Stomach smooth muscle (tissue), 2 donors: ENCODE measurements around the gene NT5C.
"Not testable (repeated sequence)": the region's sequence is repeated elsewhere in the genome, so short reads cannot be mapped to it uniquely, and the experiment has no call there.

ENCODE experiments used
- H3K27ac ChIP-seq: one replicate; pipeline ENCODE4 v1.7.0; 2013; ENCODE audit warnings: mild to moderate bottlenecking, low read length, inconsistent platforms
- H3K27me3 ChIP-seq, 2 donors: one replicate each; pipeline ENCODE4 v1.7.0; 2013; ENCODE audit warnings: low read length in 2 of 2; ENCODE audit not compliant: insufficient read depth in 2 of 2, control insufficient read depth in 1 of 2
- H3K36me3 ChIP-seq, 2 donors: one replicate each; pipeline ENCODE4 v1.7.0; 2013; ENCODE audit warnings: low read length in 2 of 2; ENCODE audit not compliant: control insufficient read depth in 2 of 2, insufficient read depth in 2 of 2
- H3K4me1 ChIP-seq: one replicate; pipeline ENCODE4 v1.7.0; 2013; ENCODE audit warnings: low read length; ENCODE audit not compliant: control insufficient read depth, insufficient read depth
- H3K4me3 ChIP-seq, 2 donors: one replicate each; pipeline ENCODE4 v1.7.0; 2013; ENCODE audit warnings: low read length in 2 of 2
- H3K9ac ChIP-seq, 2 donors: one replicate each; pipeline ENCODE4 v1.7.0; 2013; ENCODE audit warnings: low read length in 2 of 2, mild to moderate bottlenecking in 1 of 2
- H3K9me3 ChIP-seq, 2 donors: one replicate each; pipeline ENCODE4 v1.7.0; 2013; ENCODE audit warnings: low read length in 2 of 2; ENCODE audit not compliant: control insufficient read depth in 2 of 2
- donor health status: healthy.
- donor health status: Pancreatic carcinoma.

Gene NT5C

GRCh38 chr17:75131278-75132017, at the start of gene NT5C:
Gene NT5C (minus strand): TSS chr17:75131742. CDS start chr17:75131707, 35 bp downstream.
- H3K27me3 ChIP-seq, result no peaks in the 10 kb centered on the region
- H3K9me3 ChIP-seq, result no peaks in the 10 kb centered on the region
- H3K4me3 ChIP-seq, result peak within 1 kb of the TSS; percentile 84
- peaks cover 0 to 4% of the 10 kb centered on the region in 2 donors for H3K36me3 ChIP-seq
- peaks cover 8% of the 10 kb centered on the region for H3K4me1 ChIP-seq
- peak within 1 kb of the TSS; percentile 77 for H3K27ac ChIP-seq
- peak within 1 kb of the TSS; percentile 81 to 92 for H3K9ac ChIP-seq

GRCh38 chr17:75181110-75181509, 49.6 kb upstream of the NT5C start:
- Histone ChIP-seq H3K9ac (peak overlapping the region in 1 of 2 donors; percentile 93), H3K9me3 (no peaks in the 10 kb centered on the region), H3K4me3 (peak overlapping the region; percentile 90), H3K27me3 (no peaks in the 10 kb centered on the region), H3K27ac (no peak overlapping the region), H3K36me3 (peaks cover 2 to 3% of the 10 kb centered on the region in 2 donors), H3K4me1 (peaks cover 17% of the 10 kb centered on the region)

DNA sequence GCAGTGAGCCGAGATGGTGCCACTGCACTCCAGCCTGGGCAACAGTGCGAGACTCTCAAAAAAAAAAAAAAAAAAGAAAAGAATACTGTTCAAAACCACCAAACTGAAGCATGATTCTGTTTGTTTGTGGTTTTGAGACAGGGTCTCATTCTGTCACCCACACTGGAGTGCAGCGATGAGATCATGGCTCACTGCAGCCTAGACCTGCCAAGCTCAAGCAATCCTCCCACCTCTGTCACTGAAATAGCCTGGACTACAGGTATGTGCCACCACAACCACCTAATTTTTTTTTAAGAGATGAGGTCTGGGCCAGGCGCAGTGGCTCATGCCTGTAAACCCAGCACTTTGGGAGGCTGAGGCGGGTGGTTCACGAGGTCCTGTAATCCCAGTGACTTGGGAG, 46.9 kb upstream of the NT5C start:
- H3K27me3 ChIP-seq, result no peaks in the 10 kb centered on the region
- no peak overlapping the region for H3K27ac ChIP-seq
- H3K4me1 ChIP-seq, result peaks cover 22% of the 10 kb centered on the region
- H3K4me3 ChIP-seq, result no peak overlapping the region
- no peak overlapping the region for H3K9ac ChIP-seq
- H3K36me3 ChIP-seq, result peaks cover 17 to 20% of the 10 kb centered on the region in 2 donors
- H3K9me3 ChIP-seq, result no peaks in the 10 kb centered on the region

DNA sequence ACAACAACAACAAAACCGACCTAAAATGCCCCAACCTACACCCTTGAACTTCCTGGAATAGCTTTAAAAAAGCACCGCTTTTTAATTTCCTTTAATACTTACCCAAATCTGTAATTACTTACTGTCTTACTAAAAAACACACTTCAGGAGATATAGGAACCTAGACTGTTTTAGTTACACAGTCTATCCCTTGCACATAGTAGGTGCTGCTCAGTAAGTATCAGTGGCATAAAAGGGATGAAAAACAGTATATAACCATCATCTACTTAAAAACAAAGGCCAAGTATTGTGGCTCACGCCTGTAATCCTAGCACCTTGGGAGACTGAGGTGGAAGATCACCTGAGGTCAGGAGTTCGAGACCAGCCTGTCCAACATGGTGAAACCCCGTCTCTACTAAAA, 45.1 kb upstream of the NT5C start:
- peaks cover 22% of the 10 kb centered on the region for H3K4me1 ChIP-seq
- H3K9me3 ChIP-seq, result no peaks in the 10 kb centered on the region
- no peak overlapping the region for H3K9ac ChIP-seq
- peaks cover 21 to 25% of the 10 kb centered on the region in 2 donors for H3K36me3 ChIP-seq
- H3K4me3 ChIP-seq, result no peak overlapping the region
- H3K27ac ChIP-seq, result no peak overlapping the region
- H3K27me3 ChIP-seq, result no peaks in the 10 kb centered on the region

DNA sequence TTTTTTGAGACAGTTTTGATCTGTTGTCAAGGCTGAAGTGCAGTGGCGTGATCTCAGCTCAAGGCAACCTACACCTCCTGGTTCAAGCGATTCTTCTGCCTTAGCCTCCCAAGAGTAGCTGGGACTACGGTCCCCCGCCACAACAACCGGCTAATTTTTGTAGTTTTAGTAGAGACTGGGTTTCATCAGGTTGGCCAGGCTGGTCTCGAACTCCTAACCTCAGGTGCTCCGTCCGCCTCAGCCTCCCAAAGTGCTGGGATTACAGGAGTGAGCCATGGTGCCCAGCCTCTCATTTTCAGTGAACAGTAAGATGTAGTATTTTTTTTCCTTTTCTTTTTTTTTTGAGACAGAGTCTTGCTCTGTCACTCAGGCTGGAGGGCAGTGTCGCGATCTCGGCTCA, 43.5 kb upstream of the NT5C start:
- H3K27ac ChIP-seq, result no peak overlapping the region
- H3K9ac ChIP-seq, result no peak overlapping the region
- peaks cover 15% of the 10 kb centered on the region for H3K4me1 ChIP-seq
- H3K27me3 ChIP-seq, result no peaks in the 10 kb centered on the region
- H3K36me3 ChIP-seq, result peaks cover 21 to 25% of the 10 kb centered on the region in 2 donors
- H3K9me3 ChIP-seq, result no peaks in the 10 kb centered on the region
- no peak overlapping the region for H3K4me3 ChIP-seq

DNA sequence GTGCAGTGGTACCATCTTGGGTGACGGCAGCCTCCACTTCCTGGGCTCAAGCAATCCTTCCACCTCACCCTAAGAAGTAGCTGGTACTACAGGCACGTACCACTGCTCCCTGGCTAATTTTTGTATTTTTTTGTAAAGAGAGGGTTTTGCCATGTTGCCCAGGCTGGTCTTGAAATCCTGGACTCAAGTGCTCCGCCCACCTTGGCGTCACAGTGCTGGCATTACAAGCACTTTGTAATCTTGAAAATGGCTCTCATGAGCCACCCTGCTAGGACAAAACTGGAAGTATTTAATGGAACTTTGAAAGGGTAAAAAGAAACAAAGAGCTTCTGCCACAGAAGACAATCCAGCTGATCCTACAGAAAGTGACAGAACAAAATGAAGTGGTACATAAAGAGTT, 42.0 kb upstream of the NT5C start:
- no peaks in the 10 kb centered on the region for H3K27me3 ChIP-seq
- H3K36me3 ChIP-seq, result peaks cover 18 to 24% of the 10 kb centered on the region in 2 donors
- no peak overlapping the region for H3K27ac ChIP-seq
- no peak overlapping the region for H3K4me3 ChIP-seq
- no peak overlapping the region for H3K9ac ChIP-seq
- H3K9me3 ChIP-seq, result no peaks in the 10 kb centered on the region
- peaks cover 9% of the 10 kb centered on the region for H3K4me1 ChIP-seq

DNA sequence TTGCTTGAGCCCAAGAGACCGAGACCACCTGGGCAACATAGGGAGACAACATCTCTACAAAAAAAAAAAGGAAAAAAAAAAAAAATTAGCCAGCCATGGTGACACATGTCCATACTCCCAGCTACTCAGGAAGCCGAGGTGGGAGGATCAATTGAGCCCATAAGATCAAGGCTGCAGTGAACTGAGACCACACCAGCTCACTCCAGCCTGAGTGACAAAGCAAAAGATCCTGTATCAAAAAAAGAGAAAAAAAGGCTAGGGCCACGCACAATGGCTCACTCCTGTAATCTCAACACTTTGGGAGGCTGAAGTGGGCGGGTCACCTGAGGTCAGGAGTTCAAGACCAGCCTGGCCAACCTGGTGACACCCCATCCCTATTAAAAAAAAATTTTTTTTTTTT, 37.5 kb upstream of the NT5C start:
- Histone ChIP-seq H3K4me3 (no peak overlapping the region), H3K9ac (no peak overlapping the region), H3K27ac (no peak overlapping the region), H3K36me3 (peaks cover 9 to 19% of the 10 kb centered on the region in 2 donors), H3K9me3 (no peaks in the 10 kb centered on the region), H3K4me1 (peaks cover 9% of the 10 kb centered on the region), H3K27me3 (no peaks in the 10 kb centered on the region)

- H3K36me3 ChIP-seq, result peaks cover 0 to 11% of the 10 kb centered on the region in 2 donors
- not testable (repeated sequence) for H3K27ac ChIP-seq, H3K9ac ChIP-seq, H3K9me3 ChIP-seq, H3K27me3 ChIP-seq, H3K4me1 ChIP-seq, H3K4me3 ChIP-seq
Measured at GRCh38 chr17:75164606-75165005, 33.1 kb upstream of the NT5C start.

DNA sequence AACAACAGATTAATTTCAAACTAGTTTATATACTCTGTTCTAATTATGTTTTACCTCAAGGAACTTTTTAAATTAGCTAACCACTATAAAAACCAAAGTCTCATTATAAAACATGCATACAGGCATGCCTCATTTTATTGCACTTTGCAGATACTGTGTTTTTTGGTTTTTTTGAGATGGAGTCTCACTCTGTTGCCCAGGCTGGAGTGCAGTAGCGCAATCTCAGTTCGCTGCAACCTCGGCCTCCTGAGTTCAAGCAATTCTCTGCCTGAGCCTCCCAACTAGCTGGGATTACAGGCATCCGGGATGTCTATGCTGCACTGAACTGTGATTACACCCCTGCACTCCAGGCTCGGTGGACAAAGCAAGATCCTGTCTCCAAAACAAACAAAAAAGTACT, 31.5 kb upstream of the NT5C start:
- Histone ChIP-seq H3K9me3 (no peaks in the 10 kb centered on the region), H3K9ac (no peak overlapping the region), H3K4me1 (no peaks in the 10 kb centered on the region), H3K36me3 (peaks cover 0 to 11% of the 10 kb centered on the region in 2 donors), H3K27me3 (no peaks in the 10 kb centered on the region), H3K27ac (no peak overlapping the region), H3K4me3 (no peak overlapping the region)

DNA sequence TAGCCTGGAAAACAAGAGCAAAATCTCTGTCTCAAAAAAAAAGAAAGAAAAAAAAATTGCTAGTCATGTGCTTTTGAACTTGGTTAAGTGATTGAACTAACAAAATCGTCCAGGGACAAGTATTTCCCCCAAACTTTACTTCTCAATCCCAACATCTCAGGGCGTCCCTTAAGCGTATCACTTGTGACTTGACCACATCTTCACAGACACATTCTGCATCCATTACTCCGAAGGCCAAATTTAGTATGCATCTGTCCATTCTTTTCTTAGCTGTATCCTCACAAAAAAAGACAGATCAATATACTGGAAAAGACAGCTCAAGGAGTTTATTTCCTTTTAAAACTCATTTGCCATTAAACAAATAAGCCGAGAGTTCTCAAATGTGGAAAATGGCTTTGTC, 28.7 kb upstream of the NT5C start:
- Histone ChIP-seq H3K36me3 (peaks cover 0 to 2% of the 10 kb centered on the region in 2 donors), H3K9ac (no peak overlapping the region), H3K27me3 (no peaks in the 10 kb centered on the region), H3K27ac (no peak overlapping the region), H3K4me1 (no peaks in the 10 kb centered on the region), H3K4me3 (no peak overlapping the region), H3K9me3 (no peaks in the 10 kb centered on the region)
